GM18505 (cell line): ENCODE measurements around the gene ENDOG.
"Not testable (repeated sequence)": the region's sequence is repeated elsewhere in the genome, so short reads cannot be mapped to it uniquely, and the experiment has no call there.

Source experiments
- ATAC-seq: cut with Tn5 transposase; IDR thresholded peaks from one replicate; pipeline ENCODE4 v1.9.1; 2021; ENCODE audit not compliant: unreplicated experiment
- POLR2A ChIP-seq: IDR thresholded peaks from 4 replicates; pipeline ENCODE4 v1.6.1; 2011; ENCODE audit warnings: borderline replicate concordance; ENCODE audit not compliant: insufficient read depth, insufficient read length; ENCODE audit errors: extremely low read depth

Gene ENDOG

GRCh38 chr9:128818099-128818838 is at the start of gene ENDOG:
Gene ENDOG, plus strand, starts transcription at chr9:128818500. Its CDS starts 185 bp downstream, at chr9:128818685.
- ATAC-seq: peak; percentile 88
- TF ChIP-seq POLR2A: peak; percentile 90

DNA sequence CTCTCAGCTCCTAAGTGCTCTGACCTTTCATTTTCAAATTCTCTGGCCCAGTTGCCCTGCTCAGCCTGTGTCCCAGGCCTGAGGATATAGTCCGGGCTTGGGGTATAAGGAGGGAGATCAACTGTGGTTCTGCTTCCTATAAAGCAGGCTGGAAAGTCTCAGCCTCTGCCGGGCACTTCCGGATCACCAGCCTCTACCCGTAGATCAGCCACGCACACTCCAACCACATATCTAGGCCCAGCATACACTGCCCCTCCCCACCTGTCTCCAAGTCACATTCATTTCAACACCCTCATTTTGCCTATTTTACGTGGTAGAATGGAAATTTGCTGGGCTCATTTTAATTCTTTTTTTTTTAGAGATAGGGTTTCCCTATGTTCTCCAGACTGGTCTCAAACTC is 49.7 kb upstream of the ENDOG start:
- no peak for ATAC-seq
- no peak for TF ChIP-seq POLR2A

DNA sequence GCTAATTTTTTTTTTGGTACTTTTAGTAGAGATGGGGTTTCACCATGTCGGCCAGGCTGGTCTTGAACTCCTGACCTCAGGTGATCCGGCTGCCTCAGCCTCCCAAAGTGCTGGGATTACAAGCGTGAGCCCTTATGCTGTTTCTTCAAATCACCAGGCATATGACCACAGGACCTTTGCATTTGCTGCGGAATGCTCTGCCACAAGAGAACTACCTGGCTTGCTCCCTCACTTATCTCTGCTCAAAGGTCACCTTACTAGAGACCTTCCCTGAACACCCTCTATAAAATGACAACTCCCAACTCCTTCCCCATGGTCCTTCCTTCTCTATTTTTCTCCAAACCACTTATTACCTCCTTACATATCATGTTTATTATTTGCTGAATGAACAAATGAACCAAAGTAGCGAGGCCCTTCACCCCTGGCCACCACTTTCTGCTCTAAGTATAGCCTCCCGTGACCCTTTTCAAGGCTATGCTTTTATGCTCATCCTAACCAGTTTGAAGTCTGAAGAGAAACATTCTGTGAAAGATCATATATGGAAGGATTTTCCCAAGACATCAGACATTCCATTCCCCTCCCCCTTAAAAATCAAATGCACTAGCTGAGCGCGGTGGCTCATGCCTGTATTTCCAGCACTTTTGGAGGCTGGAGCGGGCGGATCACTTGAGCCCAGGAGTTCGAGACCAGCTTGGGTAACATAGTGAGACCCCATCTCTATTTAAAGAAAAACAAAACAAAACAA is 47.8 kb upstream of the ENDOG start:
- TF ChIP-seq POLR2A: no peak
- no peak for ATAC-seq

DNA sequence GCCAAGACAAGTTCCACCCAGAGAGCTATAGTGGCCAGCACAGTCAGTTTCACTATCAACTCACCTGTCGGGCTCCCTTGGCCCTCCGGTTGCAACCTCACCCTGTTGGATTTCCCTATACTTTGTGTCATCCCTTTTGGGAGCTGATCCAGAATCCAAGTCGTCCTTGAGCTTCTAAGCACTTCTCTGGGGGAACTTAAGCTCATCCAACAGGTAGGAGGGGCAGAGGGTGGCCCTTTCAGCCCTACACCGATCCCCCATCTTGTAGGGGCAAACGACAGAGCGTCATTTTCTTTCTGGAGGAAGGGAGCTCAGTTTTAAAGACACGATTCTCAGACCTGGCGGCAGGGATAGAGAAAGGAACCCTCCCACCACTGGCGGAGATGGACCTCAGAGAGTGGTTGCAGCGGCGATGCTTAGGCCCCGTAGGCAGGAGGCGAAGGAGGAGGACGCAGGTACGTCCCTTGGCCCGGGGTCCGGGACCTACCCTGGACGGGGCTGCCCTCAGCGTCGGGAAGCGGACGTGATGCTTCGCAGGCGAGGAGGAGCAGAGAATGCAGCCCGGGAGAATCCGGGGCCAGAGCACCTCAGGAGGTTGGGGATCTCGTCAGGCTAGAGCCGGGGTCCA is 47.1 kb upstream of the ENDOG start:
- ATAC-seq: peak; percentile 13

GRCh38 chr9:128771745-128772519 is 46.4 kb upstream of the ENDOG start, which contains the start of gene ZER1:
Gene ZER1, minus strand, starts transcription at chr9:128771927. Its CDS starts 16,362 bp downstream, at chr9:128755565.
- peak; percentile 75 for TF ChIP-seq POLR2A
- peak; percentile 88 for ATAC-seq

More for the DNA sequence above, 47.1 kb upstream of the ENDOG start:
- no peak for TF ChIP-seq POLR2A

GRCh38 chr9:128773049-128773448 is 45.3 kb upstream of the ENDOG start:
- ATAC-seq: no peak
- TF ChIP-seq POLR2A: no peak

- no peak for TF ChIP-seq POLR2A
- no peak for ATAC-seq
Measured at GRCh38 chr9:128774804-128775203, 43.5 kb upstream of the ENDOG start.

GRCh38 chr9:128780093-128780492 is 38.2 kb upstream of the ENDOG start:
- ATAC-seq: not testable (repeated sequence)

- no peak for ATAC-seq
- no peak for TF ChIP-seq POLR2A
Measured at GRCh38 chr9:128781187-128782070, 36.9 kb upstream of the ENDOG start.

GRCh38 chr9:128782669-128783068 is 35.6 kb upstream of the ENDOG start:
- ATAC-seq: no peak

GRCh38 chr9:128785427-128785826 is 32.9 kb upstream of the ENDOG start:
- TF ChIP-seq POLR2A: no peak

More at GRCh38 chr9:128782669-128783068, 35.6 kb upstream of the ENDOG start:
- no peak for TF ChIP-seq POLR2A

More at GRCh38 chr9:128785427-128785826, 32.9 kb upstream of the ENDOG start:
- no peak for ATAC-seq
